Lower lobe of right lung (tissue), 2 donors: Measurements from ENCODE around the gene MAPK9. TPM values are rescaled to one million over a fixed set of nuclear protein-coding genes. Genes with fewer than 3 reads are reported as not detected.

Source experiments
- ATAC-seq, 2 donors: fragments of 200-7000 bp; cut with Tn5 transposase; one replicate each; pipeline ENCODE4 v1.9.1; 2020 to 2022; ENCODE audit warnings: mild to moderate bottlenecking in 2 of 2, moderate library complexity in 2 of 2
- DNase-seq: peaks from one replicate; pipeline ENCODE4 v3.0.0-alpha.2; 2020
- H3K27ac ChIP-seq: fragments of 200-600 bp; one replicate; pipeline ENCODE4 v1.8.0; 2022
- H3K27me3 ChIP-seq: fragments of 200-600 bp; one replicate; pipeline ENCODE4 v1.8.0; 2022; ENCODE audit warnings: low read depth
- H3K36me3 ChIP-seq: fragments of 200-600 bp; one replicate; pipeline ENCODE4 v1.8.0; 2022; ENCODE audit warnings: mild to moderate bottlenecking
- H3K4me1 ChIP-seq: fragments of 200-600 bp; one replicate; pipeline ENCODE4 v1.8.0; 2022
- H3K4me3 ChIP-seq: fragments of 200-600 bp; one replicate; pipeline ENCODE4 v1.8.0; 2022; ENCODE audit warnings: mild to moderate bottlenecking
- H3K9me3 ChIP-seq: fragments of 200-600 bp; one replicate; pipeline ENCODE4 v1.8.0; 2022
- intact Hi-C: fragments of 100-400 bp; cut with DNase I; formaldehyde crosslinking; loops from one replicate; pipeline ENCODE4 v1.11.0; 2022
- total RNA-seq: library from RNA; stranded (reverse); fragmentation: NEBNext Ultra II Directional; extraction: Animal tissue kit (Norgen Biotek cat#: 25700); gene quantifications from one replicate; pipeline ENCODE4 v1.2.1, GENCODE V29; 2021
- TF ChIP-seq, protein P1 (sequence below): fragments of 200-600 bp; IDR thresholded peaks from one replicate; pipeline ENCODE4 v1.8.0; 2022; ENCODE audit warnings: antibody characterized with exemption, mild to moderate bottlenecking
- donor health status: DM: no; HTN: yes; CAD: no; lungs with severe emphysema.

MAPK9 gene
- total RNA-seq, 1 donor from 2014 or later: 43.1 TPM

DNA sequence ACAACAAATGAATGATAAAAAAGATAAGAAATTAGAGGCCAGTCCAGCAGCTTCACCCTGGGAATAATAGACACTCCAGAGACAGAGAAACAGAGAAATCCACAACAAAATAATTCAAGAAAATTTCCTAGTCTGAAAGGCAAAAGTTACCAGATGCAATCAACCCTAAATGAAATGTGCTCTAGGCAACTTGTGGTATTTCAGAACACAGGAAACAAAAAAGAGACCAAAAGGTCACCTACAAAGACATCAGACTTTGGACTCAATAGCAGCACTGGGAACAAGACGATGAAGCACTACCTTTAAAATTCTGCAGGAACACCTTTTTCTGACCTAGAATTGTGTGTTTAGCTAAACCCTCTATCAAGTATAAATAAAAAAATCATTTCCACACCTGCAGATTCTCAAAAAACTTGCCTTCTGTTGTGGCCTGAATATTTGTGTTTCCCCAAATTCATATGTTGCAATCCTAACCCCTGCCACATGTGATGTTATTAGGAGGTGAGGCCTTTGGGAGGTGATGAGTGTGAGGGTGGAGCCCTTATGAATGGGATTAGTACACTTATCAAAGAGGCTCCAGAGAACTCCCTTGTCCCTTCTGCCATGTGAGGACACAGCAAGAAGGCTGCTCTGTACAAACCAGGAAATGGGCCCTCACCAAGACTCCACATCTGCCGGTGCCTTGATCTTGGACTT lies 5.9 kb upstream of the MAPK9 start:
- H3K4me3 ChIP-seq: no peak overlapping the region
- no peak for ATAC-seq
- no peak for DNase-seq
- H3K36me3 ChIP-seq: no peaks in the 10 kb centered on the region
- H3K9me3 ChIP-seq: no peaks in the 10 kb centered on the region
- H3K4me1 ChIP-seq: peaks cover 10% of the 10 kb centered on the region
- H3K27me3 ChIP-seq: no peaks in the 10 kb centered on the region
- no peak overlapping the region for H3K27ac ChIP-seq
- TF ChIP-seq, protein P1, sequence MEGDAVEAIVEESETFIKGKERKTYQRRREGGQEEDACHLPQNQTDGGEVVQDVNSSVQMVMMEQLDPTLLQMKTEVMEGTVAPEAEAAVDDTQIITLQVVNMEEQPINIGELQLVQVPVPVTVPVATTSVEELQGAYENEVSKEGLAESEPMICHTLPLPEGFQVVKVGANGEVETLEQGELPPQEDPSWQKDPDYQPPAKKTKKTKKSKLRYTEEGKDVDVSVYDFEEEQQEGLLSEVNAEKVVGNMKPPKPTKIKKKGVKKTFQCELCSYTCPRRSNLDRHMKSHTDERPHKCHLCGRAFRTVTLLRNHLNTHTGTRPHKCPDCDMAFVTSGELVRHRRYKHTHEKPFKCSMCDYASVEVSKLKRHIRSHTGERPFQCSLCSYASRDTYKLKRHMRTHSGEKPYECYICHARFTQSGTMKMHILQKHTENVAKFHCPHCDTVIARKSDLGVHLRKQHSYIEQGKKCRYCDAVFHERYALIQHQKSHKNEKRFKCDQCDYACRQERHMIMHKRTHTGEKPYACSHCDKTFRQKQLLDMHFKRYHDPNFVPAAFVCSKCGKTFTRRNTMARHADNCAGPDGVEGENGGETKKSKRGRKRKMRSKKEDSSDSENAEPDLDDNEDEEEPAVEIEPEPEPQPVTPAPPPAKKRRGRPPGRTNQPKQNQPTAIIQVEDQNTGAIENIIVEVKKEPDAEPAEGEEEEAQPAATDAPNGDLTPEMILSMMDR: no peak
- intact Hi-C loops: no loop called here

DNA sequence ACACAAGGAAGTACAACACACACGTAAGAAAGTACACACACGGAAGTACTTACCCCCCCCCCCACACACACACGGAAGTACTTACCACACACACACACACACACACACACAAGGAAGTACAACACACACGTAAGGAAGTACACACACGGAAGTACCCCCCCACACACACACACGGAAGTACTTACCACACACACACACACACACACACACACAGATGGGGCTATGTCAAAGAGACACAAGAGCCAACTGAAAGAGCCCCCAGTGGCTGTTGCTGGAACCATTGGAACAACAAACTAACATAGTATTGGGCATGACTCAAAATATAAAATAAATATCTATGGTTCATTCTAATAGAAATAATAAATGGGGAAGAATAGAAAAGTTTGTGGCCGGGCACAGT lies 4.9 kb upstream of the MAPK9 start:
- no peak for DNase-seq
- intact Hi-C loops: no loop called here

DNA sequence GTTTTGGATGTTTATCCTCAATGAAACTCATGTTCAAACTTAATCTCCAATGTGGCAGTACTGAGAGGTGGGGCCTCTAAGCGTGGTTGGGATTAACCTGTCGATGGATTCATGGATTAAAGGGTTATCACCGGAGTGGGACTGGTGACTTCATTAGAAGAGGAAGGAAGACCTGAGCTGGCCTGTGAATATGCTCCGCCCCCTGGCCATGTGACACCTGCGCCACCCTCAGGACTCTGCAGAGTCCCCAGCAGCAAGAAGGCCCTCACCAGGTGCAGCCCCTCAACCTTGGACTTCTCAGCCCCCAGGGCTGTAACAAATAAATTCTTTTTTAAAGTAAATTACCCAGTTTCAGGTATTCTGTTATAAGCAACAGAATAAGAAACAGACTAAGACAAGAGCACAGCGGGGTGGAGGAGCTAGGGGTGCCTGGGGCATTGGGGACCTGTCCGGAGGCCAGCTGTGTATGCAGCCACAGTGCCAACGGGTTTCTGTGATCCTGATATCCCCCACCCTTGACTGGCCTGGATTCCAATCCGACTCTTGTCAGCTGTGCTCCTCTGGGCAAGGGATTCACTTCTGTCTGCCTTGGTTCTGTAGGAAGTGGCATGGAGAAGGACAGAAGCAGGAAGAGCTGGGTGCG lies 3.2 kb upstream of the MAPK9 start:
- no peaks in the 10 kb centered on the region for H3K27me3 ChIP-seq
- ATAC-seq: no peak

More for the DNA sequence above, 4.9 kb upstream of the MAPK9 start:
- no peak for ATAC-seq
- H3K36me3 ChIP-seq: no peaks in the 10 kb centered on the region
- no peaks in the 10 kb centered on the region for H3K27me3 ChIP-seq
- TF ChIP-seq, protein P1: no peak
- H3K4me1 ChIP-seq: peaks cover 12% of the 10 kb centered on the region
- H3K4me3 ChIP-seq: no peak overlapping the region
- H3K27ac ChIP-seq: no peak overlapping the region
- H3K9me3 ChIP-seq: no peaks in the 10 kb centered on the region

DNA sequence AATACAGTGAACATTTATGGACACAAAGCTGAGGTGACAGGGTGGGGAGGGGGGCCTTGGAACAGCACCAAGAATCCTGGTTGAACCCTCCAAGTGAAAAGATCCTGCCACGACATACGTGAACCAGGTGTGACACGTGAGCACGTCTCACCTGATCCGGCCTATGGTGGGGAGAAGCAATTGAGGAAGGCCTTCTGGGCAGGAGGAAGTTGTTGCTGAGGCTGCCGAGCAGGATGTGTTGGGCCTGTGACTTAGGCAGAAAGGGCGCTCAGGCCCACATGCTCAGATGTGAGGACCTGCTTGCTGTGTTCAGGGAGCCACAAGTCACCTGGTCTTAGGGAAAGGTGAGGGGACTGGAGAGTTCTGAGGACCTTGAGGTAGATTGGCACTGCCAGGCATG lies 2.5 kb upstream of the MAPK9 start:
- TF ChIP-seq, protein P1: no peak
- ATAC-seq (no peak), DNase-seq (no peak)
- no peak overlapping the region for H3K4me3 ChIP-seq
- peaks cover 25% of the 10 kb centered on the region for H3K4me1 ChIP-seq
- H3K9me3 ChIP-seq: no peaks in the 10 kb centered on the region
- H3K36me3 ChIP-seq: no peaks in the 10 kb centered on the region
- no peaks in the 10 kb centered on the region for H3K27me3 ChIP-seq
- H3K27ac ChIP-seq: no peak overlapping the region
- intact Hi-C loops: no loop called here

More for the DNA sequence above, 3.2 kb upstream of the MAPK9 start:
- Histone ChIP-seq H3K9me3 (no peaks in the 10 kb centered on the region), H3K4me1 (peaks cover 24% of the 10 kb centered on the region), H3K4me3 (no peak overlapping the region), H3K27ac (no peak overlapping the region), H3K36me3 (no peaks in the 10 kb centered on the region)
- intact Hi-C loops: no loop called here
- no peak for DNase-seq
- TF ChIP-seq, protein P1: no peak

DNA sequence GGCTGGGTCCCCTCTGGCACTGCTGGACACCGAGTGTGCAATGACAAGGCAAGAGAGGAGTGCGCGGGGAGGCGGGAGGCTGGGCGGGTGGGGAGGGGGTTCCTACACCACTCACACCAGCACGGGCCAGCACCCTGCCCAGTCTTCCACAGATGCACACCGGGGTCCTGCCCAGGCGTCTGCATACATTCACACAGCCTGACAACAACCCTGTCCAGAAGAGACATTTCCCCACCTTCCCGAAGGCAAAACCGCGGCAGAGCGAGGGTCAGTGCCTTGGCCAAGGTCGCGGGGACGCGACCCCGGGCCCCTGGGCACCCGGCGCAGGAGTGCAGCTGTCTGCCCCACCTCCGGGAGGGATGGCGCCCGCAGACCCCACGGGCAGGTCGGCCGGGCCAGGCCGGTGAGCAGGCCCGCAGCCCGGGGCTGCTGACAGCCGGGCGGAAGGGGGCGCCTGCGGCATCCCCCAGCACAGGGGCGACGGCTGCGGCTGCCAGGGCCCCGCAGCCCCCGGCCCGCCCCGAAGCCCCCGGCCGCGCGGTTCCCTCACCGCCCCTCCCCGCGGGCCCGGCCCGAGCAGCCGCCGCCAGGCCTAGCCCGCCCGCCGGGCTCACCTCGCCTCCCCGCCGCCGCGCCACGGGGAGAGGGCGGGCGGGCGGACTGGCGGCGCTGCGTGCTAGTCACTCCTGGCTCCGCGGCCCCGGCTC lies 496 bp downstream of the MAPK9 start:
- peaks cover 4% of the 10 kb centered on the region for H3K36me3 ChIP-seq

More for the DNA sequence above, 496 bp downstream of the MAPK9 start:
- peak overlapping the region; percentile 72 for H3K4me3 ChIP-seq
- ATAC-seq: peak; percentile 1 to 6
- intact Hi-C loops: no loop called here
- peak overlapping the region; percentile 63 for H3K27ac ChIP-seq
- TF ChIP-seq, protein P1: no peak
- DNase-seq: no peak
- H3K9me3 ChIP-seq: no peaks in the 10 kb centered on the region
- H3K27me3 ChIP-seq: no peaks in the 10 kb centered on the region
- H3K4me1 ChIP-seq: peaks cover 25% of the 10 kb centered on the region
